ENCODE data around the gene LIM2. TPM values are rescaled to one million over a fixed set of nuclear protein-coding genes. Genes with fewer than 3 reads are reported as not detected.

LIM2 gene
- total and polyA plus RNA-seq, 2 donors (not counting 1 experiment from before 2014, with no cell fraction given) = not detected

DNA sequence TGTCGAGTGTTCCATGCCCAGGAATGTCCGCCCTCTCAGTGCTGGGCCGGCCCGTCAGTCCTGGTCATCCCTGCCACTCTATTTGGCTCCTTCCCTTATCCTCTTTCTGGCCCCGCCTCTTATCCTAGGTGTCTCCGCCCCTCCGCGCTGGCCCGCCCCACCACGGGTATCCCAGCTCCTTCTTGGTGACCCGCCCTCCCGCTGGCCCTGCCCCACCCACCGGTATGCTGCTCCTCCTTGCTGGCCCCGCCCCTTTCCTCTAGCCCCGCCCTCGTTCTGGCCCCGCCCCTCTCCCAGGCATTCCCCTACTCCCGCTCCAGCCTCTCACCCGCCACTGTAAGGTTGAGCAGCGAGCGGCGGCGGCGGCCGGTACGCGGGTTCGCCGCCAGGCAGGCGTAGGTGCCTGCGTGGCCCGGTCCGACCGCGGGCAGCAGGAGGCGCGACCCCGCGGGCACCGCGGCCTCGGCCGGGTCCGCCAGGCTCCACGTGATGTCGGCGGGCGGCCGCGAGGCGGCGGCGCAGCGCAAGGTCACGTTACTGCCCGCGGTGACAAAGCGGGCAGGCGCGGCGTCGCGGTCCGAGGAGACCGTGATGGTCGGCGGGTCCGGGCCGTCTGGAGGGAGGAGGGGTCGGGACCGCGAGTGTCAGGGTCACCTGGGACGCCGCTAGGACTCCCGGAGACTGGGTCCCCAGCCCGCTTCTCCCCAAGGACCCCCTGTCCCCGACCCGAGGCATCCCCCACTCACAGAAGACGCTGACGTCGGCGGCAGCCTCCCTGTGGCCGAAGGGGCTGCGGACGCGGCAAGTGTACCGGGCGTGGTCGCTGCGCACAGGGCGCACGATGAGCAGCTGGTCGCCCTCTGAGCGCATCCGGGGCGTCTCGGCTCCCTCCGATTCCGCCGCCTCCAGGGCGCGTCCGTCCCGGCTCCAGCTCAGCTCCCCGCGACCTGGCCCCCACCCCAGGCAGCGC, 47.8 kb downstream of the LIM2 start:
- Histone ChIP-seq H3K9ac (ENCODE audit: low read length) (peak overlapping the region; percentile 65), H3K9me3 (ENCODE audit: control extremely low read depth in 1 of 3, control insufficient read depth in 2 of 3, insufficient read depth in 1 of 3, low read length in 2 of 3) (no peaks in the 10 kb centered on the region), H3K27me3 (replicated peaks in 1 of 4; ENCODE audit: control extremely low read depth in 1 of 4, control insufficient read depth in 3 of 4, insufficient read depth in 4 of 4, low read length in 3 of 4) (no peaks in the 10 kb centered on the region), H3K4me1 (ENCODE audit: control insufficient read depth in 2 of 2, insufficient read depth in 2 of 2, low read length in 2 of 2) (peaks cover 35 to 54% of the 10 kb centered on the region in 2 donors), H3K27ac (ENCODE audit: low read length in 2 of 2) (peak overlapping the region; percentile 50 to 64), H3K4me3 (ENCODE audit: control extremely low read depth in 1 of 5, extremely low read depth in 1 of 5, insufficient read depth in 1 of 5, low read depth in 2 of 5, low read length in 4 of 5) (peak overlapping the region; percentile 11 to 77 (median 58)), H2AFZ (ENCODE audit: insufficient read depth, low read depth, low read length, poor library complexity, severe bottlenecking) (peak overlapping the region; percentile 77), H3K79me2 (ENCODE audit: control insufficient read depth, insufficient read depth, low read length) (no peaks in the 10 kb centered on the region), H4K20me1 (ENCODE audit: control insufficient read depth, insufficient read depth, low read length, poor library complexity, severe bottlenecking) (no peaks in the 10 kb centered on the region), H3K4me2 (replicated peaks; ENCODE audit: low read depth, low read length, poor library complexity, severe bottlenecking) (peak overlapping the region; percentile 80), H3K36me3 (replicated peaks in 1 of 2; ENCODE audit: control extremely low read depth in 1 of 2, control insufficient read depth in 1 of 2, extremely low read depth in 1 of 2, insufficient read depth in 2 of 2, low read length in 1 of 2) (no peaks in the 10 kb centered on the region)
- Mint-ChIP-seq H3K27me3 (no peaks in the 10 kb centered on the region), H3K9me3 (ENCODE audit: insufficient read depth) (no peaks in the 10 kb centered on the region), H3K4me3 (peak overlapping the region; percentile 97), H3K4me1 (peaks cover 47% of the 10 kb centered on the region), H3K27ac (peak overlapping the region; percentile 86)
- TF ChIP-seq EZH2 (IDR thresholded peaks at IDR 0.05; ENCODE audit: borderline replicate concordance, insufficient read depth, low read depth, low read length, poor library complexity, severe bottlenecking) = no peak
- TF ChIP-seq, protein P1, sequence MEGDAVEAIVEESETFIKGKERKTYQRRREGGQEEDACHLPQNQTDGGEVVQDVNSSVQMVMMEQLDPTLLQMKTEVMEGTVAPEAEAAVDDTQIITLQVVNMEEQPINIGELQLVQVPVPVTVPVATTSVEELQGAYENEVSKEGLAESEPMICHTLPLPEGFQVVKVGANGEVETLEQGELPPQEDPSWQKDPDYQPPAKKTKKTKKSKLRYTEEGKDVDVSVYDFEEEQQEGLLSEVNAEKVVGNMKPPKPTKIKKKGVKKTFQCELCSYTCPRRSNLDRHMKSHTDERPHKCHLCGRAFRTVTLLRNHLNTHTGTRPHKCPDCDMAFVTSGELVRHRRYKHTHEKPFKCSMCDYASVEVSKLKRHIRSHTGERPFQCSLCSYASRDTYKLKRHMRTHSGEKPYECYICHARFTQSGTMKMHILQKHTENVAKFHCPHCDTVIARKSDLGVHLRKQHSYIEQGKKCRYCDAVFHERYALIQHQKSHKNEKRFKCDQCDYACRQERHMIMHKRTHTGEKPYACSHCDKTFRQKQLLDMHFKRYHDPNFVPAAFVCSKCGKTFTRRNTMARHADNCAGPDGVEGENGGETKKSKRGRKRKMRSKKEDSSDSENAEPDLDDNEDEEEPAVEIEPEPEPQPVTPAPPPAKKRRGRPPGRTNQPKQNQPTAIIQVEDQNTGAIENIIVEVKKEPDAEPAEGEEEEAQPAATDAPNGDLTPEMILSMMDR (IDR thresholded peaks at IDR 0.05) = peak; percentile 22
- ATAC-seq (ENCODE audit: low read depth) (peak; percentile 82), DNase-seq (peak; percentile 94)
- ChIA-PET CTCF (interaction anchor here (0.6 to 7.0 kb wide), 20 partner anchors 17 to 438 kb away, joined by 3 to 70 read pairs (median 5); partner anchors contain the start of gene SIGLEC10), POLR2A (interaction anchor here (0.7 to 2.0 kb wide), 4 partner anchors 26 to 78 kb away, joined by 7 to 11 read pairs (median 10); partner anchors contain the start of gene SIGLEC10)
- WGBS (ENCODE audit: insufficient coverage) = 3% methylated on average over 102 of the region's 107 CpGs
- intact Hi-C loops (cut with micrococcal nuclease) = loop anchor here (1.0 to 2.0 kb wide), 11 partner anchors 27 to 363 kb away; partner anchors contain the start of genes CTU1, SIGLEC10 and ZNF175

All from B cell (primary cell).